Calu3 (cell line): ENCODE data around the gene MEGF9. TPM values are rescaled to one million over a fixed set of nuclear protein-coding genes. Genes with fewer than 3 reads are reported as not detected.

Experiments used
- BruUV-seq: library from RNA; stranded (reverse); fragments of 400-500 nt; replicated peaks from 2 replicates; lab custom pipeline; 2021; lab: Mats Ljungman, UMichigan
- CTCF ChIA-PET: fragments of 300-600 bp; sonication (Branson Sonifier 250); formaldehyde crosslinking; loops from one replicate; lab custom pipeline; 2022; ENCODE audit warnings: antibody characterized with exemption; lab: Charles Lee
- DNase-seq: peaks from one replicate; pipeline ENCODE4 v3.0.0; 2022
- H3K27ac Mint-ChIP-seq: one replicate; pipeline ENCODE4 v1.8.0; 2022; ENCODE audit warnings: mixed read lengths; ENCODE audit not compliant: unreplicated experiment
- H3K27me3 Mint-ChIP-seq: one replicate; pipeline ENCODE4 v1.8.0; 2022; ENCODE audit warnings: mixed read lengths; ENCODE audit not compliant: unreplicated experiment
- H3K36me3 Mint-ChIP-seq: one replicate; pipeline ENCODE4 v1.8.0; 2022; ENCODE audit warnings: mild to moderate bottlenecking, moderate library complexity, mixed read lengths; ENCODE audit not compliant: insufficient read depth, unreplicated experiment
- H3K4me1 Mint-ChIP-seq: one replicate; pipeline ENCODE4 v1.8.0; 2022; ENCODE audit warnings: mild to moderate bottlenecking, low read depth, mixed read lengths; ENCODE audit not compliant: unreplicated experiment
- H3K4me3 Mint-ChIP-seq: one replicate; pipeline ENCODE4 v1.8.0; 2022; ENCODE audit warnings: mild to moderate bottlenecking, low read depth, moderate library complexity, mixed read lengths; ENCODE audit not compliant: unreplicated experiment
- H3K9me3 Mint-ChIP-seq: one replicate; pipeline ENCODE4 v1.8.0; 2022; ENCODE audit warnings: low read depth, mixed read lengths; ENCODE audit not compliant: unreplicated experiment
- intact Hi-C: fragments of 100-400 bp; cut with micrococcal nuclease; formaldehyde crosslinking; loops from one replicate; pipeline ENCODE4 v1.10.0; 2022; ENCODE audit not compliant: unreplicated experiment
- total RNA-seq: library from RNA; stranded (reverse); gene quantifications from 2 replicates; pipeline ENCODE4 v1.2.3, GENCODE V29; 2022
- TF ChIP-seq, protein P1 (sequence below): fragments of 200-600 bp; IDR thresholded peaks from one replicate; pipeline ENCODE4 v1.8.0; 2022; ENCODE audit warnings: antibody characterized with exemption; ENCODE audit not compliant: unreplicated experiment

Gene MEGF9
- total RNA-seq, 1 experiment from 2014 or later: 7.1 TPM

- CTCF ChIA-PET: no interaction called here
- DNase-seq: no peak
- intact Hi-C loops: no loop called here
- no peaks in the 10 kb centered on the region for H3K4me1 Mint-ChIP-seq
- H3K36me3 Mint-ChIP-seq: no peaks in the 10 kb centered on the region
- no peak overlapping the region for H3K4me3 Mint-ChIP-seq
- no peak overlapping the region for H3K27ac Mint-ChIP-seq
- BruUV-seq: no TSS peak
- TF ChIP-seq, protein P1, sequence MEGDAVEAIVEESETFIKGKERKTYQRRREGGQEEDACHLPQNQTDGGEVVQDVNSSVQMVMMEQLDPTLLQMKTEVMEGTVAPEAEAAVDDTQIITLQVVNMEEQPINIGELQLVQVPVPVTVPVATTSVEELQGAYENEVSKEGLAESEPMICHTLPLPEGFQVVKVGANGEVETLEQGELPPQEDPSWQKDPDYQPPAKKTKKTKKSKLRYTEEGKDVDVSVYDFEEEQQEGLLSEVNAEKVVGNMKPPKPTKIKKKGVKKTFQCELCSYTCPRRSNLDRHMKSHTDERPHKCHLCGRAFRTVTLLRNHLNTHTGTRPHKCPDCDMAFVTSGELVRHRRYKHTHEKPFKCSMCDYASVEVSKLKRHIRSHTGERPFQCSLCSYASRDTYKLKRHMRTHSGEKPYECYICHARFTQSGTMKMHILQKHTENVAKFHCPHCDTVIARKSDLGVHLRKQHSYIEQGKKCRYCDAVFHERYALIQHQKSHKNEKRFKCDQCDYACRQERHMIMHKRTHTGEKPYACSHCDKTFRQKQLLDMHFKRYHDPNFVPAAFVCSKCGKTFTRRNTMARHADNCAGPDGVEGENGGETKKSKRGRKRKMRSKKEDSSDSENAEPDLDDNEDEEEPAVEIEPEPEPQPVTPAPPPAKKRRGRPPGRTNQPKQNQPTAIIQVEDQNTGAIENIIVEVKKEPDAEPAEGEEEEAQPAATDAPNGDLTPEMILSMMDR: no peak
- H3K27me3 Mint-ChIP-seq: no peaks in the 10 kb centered on the region
- H3K9me3 Mint-ChIP-seq: no peaks in the 10 kb centered on the region
These were observed 45.9 kb downstream of the MEGF9 start for GRCh38 chr9:120668399-120668798.

- no peaks in the 10 kb centered on the region for H3K4me1 Mint-ChIP-seq
- BruUV-seq: no TSS peak
- no peaks in the 10 kb centered on the region for H3K27me3 Mint-ChIP-seq
- H3K9me3 Mint-ChIP-seq: no peaks in the 10 kb centered on the region
- no peak for DNase-seq
- no peak overlapping the region for H3K4me3 Mint-ChIP-seq
- no peaks in the 10 kb centered on the region for H3K36me3 Mint-ChIP-seq
- TF ChIP-seq, protein P1: no peak
- H3K27ac Mint-ChIP-seq: no peak overlapping the region
- CTCF ChIA-PET: no interaction called here
- intact Hi-C loops: no loop called here
These were observed 50.3 kb downstream of the MEGF9 start for GRCh38 chr9:120663950-120664349.

GRCh38 chr9:120663380-120663779 is 50.9 kb downstream of the MEGF9 start:
- intact Hi-C loops: no loop called here
- CTCF ChIA-PET: no interaction called here
- no TSS peak for BruUV-seq

GRCh38 chr9:120662513-120662912 is 51.8 kb downstream of the MEGF9 start:
- Mint-ChIP-seq H3K4me1 (no peaks in the 10 kb centered on the region), H3K9me3 (no peaks in the 10 kb centered on the region), H3K27me3 (no peaks in the 10 kb centered on the region), H3K4me3 (no peak overlapping the region), H3K27ac (no peak overlapping the region), H3K36me3 (no peaks in the 10 kb centered on the region)
- intact Hi-C loops: no loop called here
- CTCF ChIA-PET: no interaction called here
- TF ChIP-seq, protein P1: no peak
- no peak for DNase-seq
- no TSS peak for BruUV-seq

More at GRCh38 chr9:120663380-120663779, 50.9 kb downstream of the MEGF9 start:
- Mint-ChIP-seq H3K27ac (no peak overlapping the region), H3K4me1 (no peaks in the 10 kb centered on the region), H3K27me3 (no peaks in the 10 kb centered on the region), H3K9me3 (no peaks in the 10 kb centered on the region), H3K36me3 (no peaks in the 10 kb centered on the region), H3K4me3 (no peak overlapping the region)
- TF ChIP-seq, protein P1: no peak
- DNase-seq: no peak
